ENCODE measurements around the gene TCIRG1. TPM values are rescaled to one million over a fixed set of nuclear protein-coding genes. Genes with fewer than 3 reads are reported as not detected.

The TCIRG1 gene
- total and polyA plus RNA-seq, 2 of the 13 experiments (the other 11 are each of a cell fraction or from before 2014, with no cell fraction given), result 48.0 to 69.6 TPM

- no peak for TF ChIP-seq SRY (CRISPR knock-in tag; IDR thresholded peaks at IDR 0.05)
- TF ChIP-seq ZBTB25 (CRISPR knock-in tag; IDR thresholded peaks at IDR 0.05), result no peak
- no peak for TF ChIP-seq SNAPC2 (CRISPR knock-in tag; IDR thresholded peaks at IDR 0.05)
- no peak for TF ChIP-seq EZH2 (conservative IDR thresholded peaks at IDR 0.05; ENCODE audit: low read depth, low read length)
- no peak for TF ChIP-seq E2F1 (CRISPR knock-in tag; IDR thresholded peaks at IDR 0.05)
- TF ChIP-seq NFRKB (IDR thresholded peaks at IDR 0.05), result no peak
- no peak for TF ChIP-seq PBX3 (CRISPR knock-in tag; IDR thresholded peaks at IDR 0.05; ENCODE audit: borderline replicate concordance)
- no peak for TF ChIP-seq THAP7 (CRISPR knock-in tag; IDR thresholded peaks at IDR 0.05)
- no peak for TF ChIP-seq ZNF607 (CRISPR knock-in tag; IDR thresholded peaks at IDR 0.05; ENCODE audit: borderline replicate concordance)
- no peak for TF ChIP-seq ZSCAN22 (CRISPR knock-in tag; IDR thresholded peaks at IDR 0.05)
- no peak for TF ChIP-seq ZNF770 (CRISPR knock-in tag; IDR thresholded peaks at IDR 0.05)
- no peak for TF ChIP-seq ZSCAN9 (CRISPR knock-in tag; IDR thresholded peaks at IDR 0.05; ENCODE audit: borderline replicate concordance)
- TF ChIP-seq FIP1L1 (IDR thresholded peaks at IDR 0.05; ENCODE audit: borderline replicate concordance, insufficient read depth, low read depth, low read length), result no peak
- no peak for TF ChIP-seq SALL1 (CRISPR knock-in tag; IDR thresholded peaks at IDR 0.05)
- TF ChIP-seq UBTF (CRISPR knock-in tag; IDR thresholded peaks at IDR 0.05), result no peak
- TF ChIP-seq MTF1 (CRISPR knock-in tag; IDR thresholded peaks at IDR 0.05), result no peak
- TF ChIP-seq ZFP62 (CRISPR knock-in tag; IDR thresholded peaks at IDR 0.05), result no peak
These were observed 35.6 kb upstream of the TCIRG1 start (continued) for GRCh38 chr11:68002938-68003845.

Measured in HepG2 (cell line).